ENCODE measurements around the gene LPP. TPM values are rescaled to one million over a fixed set of nuclear protein-coding genes. Genes with fewer than 3 reads are reported as not detected.

LPP gene
- total RNA-seq, 1 donor from 2014 or later, result 222 TPM

DNA sequence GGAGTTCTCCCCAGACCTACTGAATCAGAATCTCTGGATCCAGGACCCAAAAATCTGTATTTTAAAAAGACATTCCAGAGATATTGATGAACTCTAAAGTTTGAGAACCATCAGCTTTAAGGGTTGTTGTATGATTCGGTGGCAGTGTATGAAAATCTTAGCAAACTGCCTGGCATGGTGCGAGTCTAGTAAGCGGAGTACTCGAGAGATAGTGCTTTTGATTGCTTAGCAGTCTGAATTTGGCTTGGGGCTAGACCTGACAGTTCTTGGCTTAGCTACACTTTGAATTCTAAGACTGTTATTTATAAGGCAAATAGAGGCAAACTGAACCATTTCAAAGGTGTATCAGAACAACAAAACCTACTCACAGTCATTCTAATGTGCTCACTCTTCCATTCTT, 329.0 kb downstream of the LPP start:
- Histone ChIP-seq H3K4me1 (ENCODE audit: insufficient read depth, low read length) (peaks cover 9% of the 10 kb centered on the region), H2AFZ (ENCODE audit: low read depth, low read length) (no peak overlapping the region), H3K4me3 (ENCODE audit: insufficient read depth, low read depth, low read length) (no peak overlapping the region), H3K27ac (ENCODE audit: low read depth, low read length) (no peak overlapping the region), H3K27me3 (ENCODE audit: insufficient read depth, low read length) (no peaks in the 10 kb centered on the region), H3K79me2 (ENCODE audit: insufficient read depth, low read length) (peaks cover 63% of the 10 kb centered on the region), H3K9ac (ENCODE audit: low read length) (no peak overlapping the region), H3K36me3 (ENCODE audit: insufficient read depth, low read length) (peaks cover 8% of the 10 kb centered on the region), H4K20me1 (ENCODE audit: insufficient read depth, low read length) (peaks cover 26% of the 10 kb centered on the region), H3K4me2 (ENCODE audit: low read length) (no peak overlapping the region), H3K9me3 (ENCODE audit: insufficient read depth, low read depth, low read length) (no peaks in the 10 kb centered on the region)
- Mint-ChIP-seq H3K4me1 (ENCODE audit: low read depth, unreplicated experiment) (peaks cover 41% of the 10 kb centered on the region), H3K4me3 (ENCODE audit: unreplicated experiment) (no peak overlapping the region), H3K27me3 (ENCODE audit: low read depth, unreplicated experiment) (no peaks in the 10 kb centered on the region), H3K36me3 (ENCODE audit: low read depth, unreplicated experiment) (peaks cover 13% of the 10 kb centered on the region), H3K9me3 (ENCODE audit: unreplicated experiment) (peaks cover 4% of the 10 kb centered on the region), H3K27ac (ENCODE audit: unreplicated experiment) (no peak overlapping the region)
- no peak for TF ChIP-seq CTCF (IDR thresholded peaks at IDR 0.05; ENCODE audit: insufficient read depth, low read depth, low read length)
- no peak for TF ChIP-seq EZH2 (IDR thresholded peaks at IDR 0.05; ENCODE audit: insufficient read depth, low read length)
- FAIRE-seq (no peak), DNase-seq (ENCODE audit: low read depth) (no peak)

DNA sequence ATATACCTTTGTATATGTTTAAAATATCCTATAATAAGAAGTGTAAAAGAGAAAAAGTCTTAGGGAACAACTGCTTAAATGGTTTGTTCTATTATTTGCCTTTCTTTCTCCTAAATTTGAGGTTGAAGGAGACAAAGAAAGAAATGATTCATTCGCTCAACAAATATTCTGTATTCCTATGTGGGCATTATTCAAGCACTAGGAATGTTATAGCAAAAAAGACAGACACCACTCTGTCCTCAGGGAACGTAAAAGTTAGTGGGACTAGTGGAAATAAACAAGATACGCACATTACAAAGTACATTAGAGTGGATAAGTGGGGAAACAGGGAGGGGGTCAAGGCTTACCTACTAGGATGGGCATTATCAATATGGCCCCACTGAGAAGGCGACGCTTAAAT, 332.2 kb downstream of the LPP start:
- H3K27me3 ChIP-seq (ENCODE audit: insufficient read depth, low read length), result no peaks in the 10 kb centered on the region
- no peaks in the 10 kb centered on the region for H3K9me3 ChIP-seq (ENCODE audit: insufficient read depth, low read depth, low read length)
- DNase-seq (ENCODE audit: low read depth) (peak; percentile 73), FAIRE-seq (peak; percentile 83)
- no peak overlapping the region for H2AFZ ChIP-seq (ENCODE audit: low read depth, low read length)
- H3K9ac ChIP-seq (ENCODE audit: low read length), result peak overlapping the region; percentile 29
- H3K27ac ChIP-seq (ENCODE audit: low read depth, low read length), result peak overlapping the region; percentile 76
- H4K20me1 ChIP-seq (ENCODE audit: insufficient read depth, low read length), result peaks cover 9% of the 10 kb centered on the region
- H3K36me3 ChIP-seq (ENCODE audit: insufficient read depth, low read length), result peaks cover 8% of the 10 kb centered on the region
- H3K4me2 ChIP-seq (ENCODE audit: low read length), result peak overlapping the region; percentile 58
- Mint-ChIP-seq H3K27me3 (ENCODE audit: low read depth, unreplicated experiment) (no peaks in the 10 kb centered on the region), H3K27ac (ENCODE audit: unreplicated experiment) (peak overlapping the region; percentile 88), H3K4me1 (ENCODE audit: low read depth, unreplicated experiment) (peaks cover 45% of the 10 kb centered on the region), H3K4me3 (ENCODE audit: unreplicated experiment) (no peak overlapping the region), H3K36me3 (ENCODE audit: low read depth, unreplicated experiment) (peaks cover 13% of the 10 kb centered on the region), H3K9me3 (ENCODE audit: unreplicated experiment) (peaks cover 5% of the 10 kb centered on the region)
- no peak overlapping the region for H3K4me3 ChIP-seq (ENCODE audit: insufficient read depth, low read depth, low read length)
- H3K4me1 ChIP-seq (ENCODE audit: insufficient read depth, low read length), result peaks cover 12% of the 10 kb centered on the region
- H3K79me2 ChIP-seq (ENCODE audit: insufficient read depth, low read length), result peaks cover 43% of the 10 kb centered on the region
- no peak for TF ChIP-seq CTCF (IDR thresholded peaks at IDR 0.05; ENCODE audit: insufficient read depth, low read depth, low read length)
- TF ChIP-seq EZH2 (IDR thresholded peaks at IDR 0.05; ENCODE audit: insufficient read depth, low read length), result no peak

- Histone ChIP-seq H3K27ac (ENCODE audit: low read depth, low read length) (no peak overlapping the region), H3K9ac (ENCODE audit: low read length) (no peak overlapping the region), H3K9me3 (ENCODE audit: insufficient read depth, low read depth, low read length) (no peaks in the 10 kb centered on the region), H2AFZ (ENCODE audit: low read depth, low read length) (no peak overlapping the region), H3K4me3 (ENCODE audit: insufficient read depth, low read depth, low read length) (no peak overlapping the region), H3K4me1 (ENCODE audit: insufficient read depth, low read length) (peaks cover 18% of the 10 kb centered on the region), H3K36me3 (ENCODE audit: insufficient read depth, low read length) (peaks cover 8% of the 10 kb centered on the region), H4K20me1 (ENCODE audit: insufficient read depth, low read length) (peaks cover 12% of the 10 kb centered on the region), H3K4me2 (ENCODE audit: low read length) (no peak overlapping the region), H3K79me2 (ENCODE audit: insufficient read depth, low read length) (peaks cover 36% of the 10 kb centered on the region), H3K27me3 (ENCODE audit: insufficient read depth, low read length) (no peaks in the 10 kb centered on the region)
- Mint-ChIP-seq H3K36me3 (ENCODE audit: low read depth, unreplicated experiment) (peaks cover 12% of the 10 kb centered on the region), H3K9me3 (ENCODE audit: unreplicated experiment) (peaks cover 5% of the 10 kb centered on the region), H3K4me3 (ENCODE audit: unreplicated experiment) (no peak overlapping the region), H3K4me1 (ENCODE audit: low read depth, unreplicated experiment) (peaks cover 42% of the 10 kb centered on the region), H3K27me3 (ENCODE audit: low read depth, unreplicated experiment) (no peaks in the 10 kb centered on the region), H3K27ac (ENCODE audit: unreplicated experiment) (peak overlapping the region; percentile 36)
- no peak for TF ChIP-seq EZH2 (IDR thresholded peaks at IDR 0.05; ENCODE audit: insufficient read depth, low read length)
- TF ChIP-seq CTCF (IDR thresholded peaks at IDR 0.05; ENCODE audit: insufficient read depth, low read depth, low read length), result no peak
- no peak for DNase-seq (ENCODE audit: low read depth)
- no peak for FAIRE-seq
Observed at GRCh38 chr3:188486952-188487351, 333.0 kb downstream of the LPP start.
